VCaP (cell line): Measurements from ENCODE around the gene TMEM201.

Experiments used
- H3K27ac ChIP-seq: fragments of 450-650 bp; 2 replicates; pipeline ENCODE4 v1.5.1; 2017
- TF ChIP-seq, protein P1 (sequence below): fragments of 450-650 bp; conservative IDR thresholded peaks from 2 replicates; pipeline ENCODE4 v1.5.1; 2017; ENCODE audit warnings: mild to moderate bottlenecking, moderate library complexity

The TMEM201 gene

DNA sequence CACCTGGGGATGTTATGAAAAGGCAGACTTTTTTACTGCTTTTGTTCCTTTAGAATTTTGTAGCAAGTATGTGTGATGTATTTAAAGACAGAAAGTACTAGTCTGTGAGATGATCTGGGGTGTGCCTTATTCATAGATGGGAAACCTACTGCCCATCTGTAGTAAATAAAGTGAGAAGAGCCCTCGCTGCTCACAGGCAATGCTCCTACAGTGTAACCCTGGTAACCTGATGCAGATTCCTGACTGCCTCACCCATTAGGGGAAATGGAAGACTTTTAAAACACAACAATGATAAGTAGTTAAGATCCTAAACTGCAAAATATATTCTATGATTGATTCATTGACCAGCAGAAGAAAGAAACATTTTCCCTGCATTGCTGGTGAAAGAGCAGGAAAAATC, 19.4 kb upstream of the TMEM201 start:
- H3K27ac ChIP-seq: peak overlapping the region; percentile 41; the same call in 1 of the 2 replicates
- TF ChIP-seq, protein P1, sequence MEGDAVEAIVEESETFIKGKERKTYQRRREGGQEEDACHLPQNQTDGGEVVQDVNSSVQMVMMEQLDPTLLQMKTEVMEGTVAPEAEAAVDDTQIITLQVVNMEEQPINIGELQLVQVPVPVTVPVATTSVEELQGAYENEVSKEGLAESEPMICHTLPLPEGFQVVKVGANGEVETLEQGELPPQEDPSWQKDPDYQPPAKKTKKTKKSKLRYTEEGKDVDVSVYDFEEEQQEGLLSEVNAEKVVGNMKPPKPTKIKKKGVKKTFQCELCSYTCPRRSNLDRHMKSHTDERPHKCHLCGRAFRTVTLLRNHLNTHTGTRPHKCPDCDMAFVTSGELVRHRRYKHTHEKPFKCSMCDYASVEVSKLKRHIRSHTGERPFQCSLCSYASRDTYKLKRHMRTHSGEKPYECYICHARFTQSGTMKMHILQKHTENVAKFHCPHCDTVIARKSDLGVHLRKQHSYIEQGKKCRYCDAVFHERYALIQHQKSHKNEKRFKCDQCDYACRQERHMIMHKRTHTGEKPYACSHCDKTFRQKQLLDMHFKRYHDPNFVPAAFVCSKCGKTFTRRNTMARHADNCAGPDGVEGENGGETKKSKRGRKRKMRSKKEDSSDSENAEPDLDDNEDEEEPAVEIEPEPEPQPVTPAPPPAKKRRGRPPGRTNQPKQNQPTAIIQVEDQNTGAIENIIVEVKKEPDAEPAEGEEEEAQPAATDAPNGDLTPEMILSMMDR: no peak

DNA sequence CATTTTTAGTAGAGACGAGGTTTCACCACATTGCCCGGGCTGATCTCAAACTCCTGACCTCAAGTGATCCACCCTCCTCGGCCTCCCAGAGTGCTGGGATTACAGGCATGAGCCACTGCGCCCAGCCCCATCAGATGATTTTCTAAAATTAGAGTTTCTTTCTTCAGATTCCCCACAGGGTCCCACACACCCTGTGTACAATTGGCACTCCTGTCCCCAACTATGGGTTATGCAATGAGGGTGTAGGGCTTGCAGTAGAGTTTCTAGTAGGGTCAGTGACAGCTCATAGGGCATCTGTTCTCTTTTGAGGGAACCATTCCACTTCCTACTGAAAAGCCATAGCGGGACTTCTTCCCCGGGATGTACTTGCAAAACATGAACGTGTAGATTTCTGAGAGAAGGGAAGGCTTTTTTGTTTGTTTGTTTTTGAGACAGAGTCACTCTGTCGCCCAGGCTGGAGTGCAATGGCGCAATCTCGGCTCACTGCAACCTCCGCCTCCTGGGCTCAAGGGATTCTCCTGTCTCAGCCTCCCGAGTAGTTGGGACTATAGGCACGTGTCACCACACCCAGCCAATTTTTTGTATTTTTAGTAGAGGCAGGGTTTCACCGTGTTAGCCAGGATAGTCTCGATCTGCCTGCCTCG, 17.7 kb upstream of the TMEM201 start:
- H3K27ac ChIP-seq: peak overlapping the region; percentile 15; the same call in 1 of the 2 replicates

DNA sequence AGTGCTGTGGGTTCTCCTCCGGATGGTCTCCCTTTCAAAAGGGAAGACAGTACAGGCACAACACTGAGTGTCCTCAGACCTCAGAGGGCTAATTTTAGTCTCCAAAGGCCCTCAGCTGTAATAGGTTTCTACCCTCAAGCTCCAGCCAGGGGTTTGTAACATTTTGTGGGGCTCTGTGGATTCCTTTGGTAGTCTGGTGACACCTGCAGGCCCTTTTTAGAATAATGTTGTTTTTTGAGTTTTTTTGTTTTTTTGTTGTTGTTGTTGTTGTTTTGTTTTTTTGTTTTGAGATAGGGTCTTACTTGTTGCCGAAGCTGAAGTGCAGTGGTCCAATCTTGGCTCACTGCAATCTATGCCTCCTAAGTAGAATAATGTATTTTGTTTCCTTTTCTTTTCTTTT, 15.0 kb upstream of the TMEM201 start:
- TF ChIP-seq, protein P1: peak; percentile 49
- no peak overlapping the region for H3K27ac ChIP-seq

DNA sequence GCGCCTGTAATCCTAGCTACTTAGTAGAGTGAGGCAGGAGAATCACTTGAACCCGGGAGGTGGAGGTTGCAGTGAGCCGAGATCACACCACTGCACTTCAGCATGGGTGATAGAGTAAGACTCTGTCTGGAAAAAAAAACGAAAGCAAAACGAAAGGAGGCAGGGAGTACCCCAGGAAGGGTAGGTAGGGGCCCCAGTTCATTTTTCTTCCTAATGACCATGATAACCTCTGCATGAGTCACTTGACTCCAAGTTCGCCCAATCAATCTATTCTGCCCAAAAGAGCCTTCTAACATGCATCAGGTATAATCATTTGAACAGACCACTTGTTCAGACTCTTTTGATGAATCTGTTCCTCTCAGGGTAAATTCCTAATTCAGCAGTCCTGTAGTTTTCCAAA, 13.2 kb upstream of the TMEM201 start:
- H3K27ac ChIP-seq: no peak overlapping the region
- TF ChIP-seq, protein P1: no peak

DNA sequence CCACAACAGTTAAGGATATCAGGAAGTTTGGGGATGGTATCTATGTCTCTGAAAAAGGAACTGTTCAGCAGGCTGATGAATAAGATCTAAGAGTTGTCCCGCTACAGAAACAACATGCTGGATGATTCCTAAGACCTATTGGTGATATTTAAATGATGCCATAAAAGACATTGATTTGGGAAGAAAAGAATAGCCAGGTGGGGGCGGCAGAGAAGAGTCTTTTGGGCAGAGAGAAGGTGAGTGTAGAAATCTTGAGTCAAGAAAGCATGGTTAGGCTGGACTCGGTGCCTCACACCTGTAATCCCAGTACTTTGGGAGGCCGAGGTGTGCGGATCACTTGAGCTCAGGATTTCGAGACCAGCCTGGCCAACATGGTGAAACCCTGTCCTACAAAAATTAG, 11.8 kb upstream of the TMEM201 start:
- TF ChIP-seq, protein P1: 0 out of 2 replicates have a peak, but pooled peaks have one; percentile 9

DNA sequence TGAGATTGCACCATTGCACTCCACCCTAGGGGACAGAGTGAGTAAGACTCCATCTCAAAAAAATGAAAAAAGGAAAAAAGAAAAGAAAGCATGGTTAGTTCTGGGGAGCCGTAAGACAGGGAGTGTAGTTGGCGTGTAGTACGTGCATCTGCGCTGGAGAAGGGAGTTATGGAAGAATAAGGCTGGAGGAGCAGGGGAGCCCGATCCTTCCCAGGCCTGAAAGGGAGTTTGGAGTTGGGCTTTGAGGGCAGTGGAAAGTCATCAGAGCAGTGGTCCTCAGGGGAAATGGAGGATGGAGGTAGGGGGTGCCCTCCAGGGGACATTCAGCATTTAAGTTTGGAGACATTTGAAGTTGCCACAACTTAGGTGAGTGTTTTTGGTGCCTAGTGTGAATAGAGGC, 11.3 kb upstream of the TMEM201 start:
- TF ChIP-seq, protein P1: no peak
- H3K27ac ChIP-seq: no peak overlapping the region

More for the DNA sequence above, 11.8 kb upstream of the TMEM201 start:
- H3K27ac ChIP-seq: no peak overlapping the region

DNA sequence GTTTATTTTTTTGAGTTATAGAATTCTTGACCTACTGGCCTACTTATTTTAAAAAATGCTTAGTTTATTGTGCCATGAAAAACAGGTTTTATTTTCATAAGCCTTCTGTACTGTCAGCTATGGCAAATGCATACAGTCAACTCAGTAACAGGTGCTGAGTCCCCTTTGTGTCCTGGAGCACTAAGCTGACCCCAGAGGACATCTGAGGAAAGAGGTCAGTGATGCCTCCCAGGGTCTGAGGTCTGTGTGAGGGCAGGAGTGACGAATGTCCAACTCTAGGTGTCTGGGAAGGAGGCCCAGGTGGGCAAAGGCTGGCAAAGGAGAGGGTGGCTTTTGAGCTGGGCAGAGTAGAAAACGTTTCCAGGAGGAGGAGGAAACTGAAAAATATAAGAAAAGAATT, 7.8 kb upstream of the TMEM201 start:
- TF ChIP-seq, protein P1: no peak

DNA sequence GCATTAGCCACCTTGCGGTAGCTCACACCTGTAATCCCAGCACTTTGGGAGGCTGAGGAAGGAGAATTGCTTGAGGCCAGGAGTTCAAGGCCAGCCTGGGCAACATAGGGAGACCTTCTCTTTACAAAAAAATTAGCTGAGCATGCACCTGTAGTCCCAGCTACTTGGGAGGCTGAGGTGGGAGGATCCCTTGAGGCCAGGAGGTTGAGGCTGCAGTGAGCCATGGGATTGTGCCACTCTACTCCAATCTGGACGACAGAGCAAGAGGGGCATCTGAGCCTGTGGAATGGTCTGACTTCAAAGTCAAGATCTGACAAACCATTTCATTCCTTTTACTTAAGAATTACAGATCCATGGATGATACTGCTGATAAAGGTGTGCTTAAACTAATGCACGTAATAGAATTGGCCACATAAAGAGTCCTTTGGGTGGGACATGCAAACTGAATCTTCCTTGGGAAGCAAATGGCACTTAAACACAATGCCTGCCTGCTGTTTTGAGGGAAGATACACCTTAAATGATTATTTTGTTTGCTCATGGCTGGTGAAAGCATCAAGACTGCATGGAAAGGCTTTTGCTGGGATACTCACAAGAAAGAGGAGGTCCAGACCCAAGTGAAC, 2.5 kb upstream of the TMEM201 start:
- peak overlapping the region; percentile 22; the same call in 1 of the 2 replicates for H3K27ac ChIP-seq

More for the DNA sequence above, 7.8 kb upstream of the TMEM201 start:
- H3K27ac ChIP-seq: no peak overlapping the region

More for the DNA sequence above, 2.5 kb upstream of the TMEM201 start:
- TF ChIP-seq, protein P1: no peak
